ENCODE results near the gene CPSF3. TPM values are rescaled to one million over a fixed set of nuclear protein-coding genes. Genes with fewer than 3 reads are reported as not detected.

CPSF3 gene
- total and polyA plus RNA-seq, 7 donors: 14.4 to 33.5 (median 23.2) TPM

GRCh38 chr2:9401059-9401547, 22.4 kb upstream of the CPSF3 start:
- DNase-seq: peak; percentile 56
- Histone ChIP-seq H3K36me3 (peaks cover 0 to 42% (median 6%) of the 10 kb centered on the region in 4 donors), H3K4me1 (peaks cover 0 to 40% (median 26%) of the 10 kb centered on the region in 4 donors), H3K4me3 (no peak overlapping the region), H3K27ac (peak overlapping the region in 1 of 4 donors; percentile 12), H3K27me3 (no peaks in the 10 kb centered on the region), H3K9me3 (no peaks in the 10 kb centered on the region)
- WGBS, 2 donors: 94 to 95% methylated on average over 12 of the region's 12 CpGs
- TF ChIP-seq, protein P1, sequence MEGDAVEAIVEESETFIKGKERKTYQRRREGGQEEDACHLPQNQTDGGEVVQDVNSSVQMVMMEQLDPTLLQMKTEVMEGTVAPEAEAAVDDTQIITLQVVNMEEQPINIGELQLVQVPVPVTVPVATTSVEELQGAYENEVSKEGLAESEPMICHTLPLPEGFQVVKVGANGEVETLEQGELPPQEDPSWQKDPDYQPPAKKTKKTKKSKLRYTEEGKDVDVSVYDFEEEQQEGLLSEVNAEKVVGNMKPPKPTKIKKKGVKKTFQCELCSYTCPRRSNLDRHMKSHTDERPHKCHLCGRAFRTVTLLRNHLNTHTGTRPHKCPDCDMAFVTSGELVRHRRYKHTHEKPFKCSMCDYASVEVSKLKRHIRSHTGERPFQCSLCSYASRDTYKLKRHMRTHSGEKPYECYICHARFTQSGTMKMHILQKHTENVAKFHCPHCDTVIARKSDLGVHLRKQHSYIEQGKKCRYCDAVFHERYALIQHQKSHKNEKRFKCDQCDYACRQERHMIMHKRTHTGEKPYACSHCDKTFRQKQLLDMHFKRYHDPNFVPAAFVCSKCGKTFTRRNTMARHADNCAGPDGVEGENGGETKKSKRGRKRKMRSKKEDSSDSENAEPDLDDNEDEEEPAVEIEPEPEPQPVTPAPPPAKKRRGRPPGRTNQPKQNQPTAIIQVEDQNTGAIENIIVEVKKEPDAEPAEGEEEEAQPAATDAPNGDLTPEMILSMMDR (IDR thresholded peaks at IDR 0.05): no peak
- TF ChIP-seq POLR2AphosphoS5 (IDR thresholded peaks at IDR 0.05) (no peak), EP300 (IDR thresholded peaks at IDR 0.05) (no peak), POLR2A (IDR thresholded peaks at IDR 0.05) (no peak)
- intact Hi-C loops (cut with DNase I): no loop called here

DNA sequence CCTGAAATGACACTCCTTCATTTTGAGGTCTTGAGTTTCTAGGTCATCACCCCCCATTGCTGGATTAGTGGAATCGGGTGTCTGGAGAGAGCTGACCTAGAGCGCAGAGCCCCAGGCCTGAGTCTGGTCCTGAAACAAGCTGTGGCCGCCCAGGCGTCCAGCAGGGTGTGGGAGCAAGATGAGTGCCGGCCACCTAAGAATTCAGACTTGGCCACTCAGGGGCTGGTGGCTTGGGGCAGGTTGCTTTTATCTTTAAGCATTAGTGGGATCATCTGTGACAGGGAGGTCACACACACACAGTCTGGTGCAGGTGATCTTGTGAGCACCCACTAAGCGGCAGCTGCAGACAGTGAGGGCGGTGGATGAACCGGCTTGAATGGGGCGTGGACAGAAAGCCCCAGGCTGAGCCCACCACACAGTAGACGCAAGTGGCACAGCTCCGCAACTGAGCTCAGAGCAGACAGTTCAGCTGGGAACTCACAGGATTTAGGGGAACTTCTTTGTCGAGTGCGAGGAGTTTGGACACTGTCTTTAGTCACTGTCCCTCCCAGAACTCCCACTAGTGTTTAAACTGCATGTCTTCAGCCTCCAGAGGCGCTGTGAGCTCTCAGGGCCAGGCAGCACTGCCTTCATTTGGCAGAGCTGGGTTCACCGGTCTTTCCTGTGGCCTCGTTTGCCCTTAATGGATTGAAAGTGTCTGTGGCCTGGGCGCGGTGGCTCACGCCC, 21.6 kb upstream of the CPSF3 start:
- intact Hi-C loops (cut with DNase I): no loop called here
- 92 to 94% methylated on average over 19 of the region's 19 CpGs for WGBS, 2 donors
- Histone ChIP-seq H3K27me3 (no peaks in the 10 kb centered on the region), H3K27ac (peak overlapping the region in 2 of 4 donors; percentile 1 to 11), H3K4me1 (peaks cover 0 to 43% (median 30%) of the 10 kb centered on the region in 4 donors), H3K9me3 (no peaks in the 10 kb centered on the region), H3K4me3 (no peak overlapping the region), H3K36me3 (peaks cover 0 to 35% (median 6%) of the 10 kb centered on the region in 4 donors)
- TF ChIP-seq POLR2A (IDR thresholded peaks at IDR 0.05) (no peak), EP300 (IDR thresholded peaks at IDR 0.05) (no peak), POLR2AphosphoS5 (IDR thresholded peaks at IDR 0.05) (no peak)
- TF ChIP-seq, protein P1 (IDR thresholded peaks at IDR 0.05): no peak
- peak; percentile 52 for DNase-seq

- Histone ChIP-seq H3K4me1 (peaks cover 0 to 46% (median 37%) of the 10 kb centered on the region in 4 donors), H3K27me3 (no peaks in the 10 kb centered on the region), H3K27ac (peak overlapping the region in 3 of 4 donors; percentile 15 to 32 (median 21)), H3K36me3 (peaks cover 0 to 37% (median 6%) of the 10 kb centered on the region in 4 donors), H3K4me3 (no peak overlapping the region), H3K9me3 (no peaks in the 10 kb centered on the region)
- DNase-seq: peak; percentile 9
- 41 to 62% methylated on average over 2 of the region's 2 CpGs for WGBS, 2 donors
- intact Hi-C loops (cut with DNase I): no loop called here
- TF ChIP-seq POLR2AphosphoS5 (IDR thresholded peaks at IDR 0.05) (no peak), POLR2A (IDR thresholded peaks at IDR 0.05) (no peak), EP300 (IDR thresholded peaks at IDR 0.05) (no peak)
- TF ChIP-seq, protein P1 (IDR thresholded peaks at IDR 0.05): no peak
Measured at GRCh38 chr2:9403924-9404323, 19.5 kb upstream of the CPSF3 start.

DNA sequence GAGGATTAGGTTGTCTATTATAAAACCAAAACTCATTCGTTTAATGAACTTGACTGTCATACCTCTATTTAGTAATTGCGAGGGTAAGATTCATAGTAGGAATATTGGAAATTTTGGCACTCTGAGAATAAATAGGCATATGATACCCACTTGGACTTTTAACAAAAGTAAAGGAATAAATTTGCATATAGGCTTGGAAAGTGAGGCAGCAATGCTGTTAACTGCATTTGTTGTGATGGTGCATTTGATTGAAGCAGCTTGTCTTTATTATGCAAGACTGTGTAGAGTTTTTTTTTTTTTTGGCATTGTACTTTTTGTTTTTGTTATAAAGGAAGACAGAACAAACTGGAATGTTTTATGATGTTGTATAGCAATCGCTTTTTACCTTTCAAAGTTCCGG, 19.0 kb upstream of the CPSF3 start:
- TF ChIP-seq POLR2AphosphoS5 (IDR thresholded peaks at IDR 0.05): no peak
- TF ChIP-seq POLR2A (IDR thresholded peaks at IDR 0.05): no peak
- TF ChIP-seq EP300 (IDR thresholded peaks at IDR 0.05): no peak
- TF ChIP-seq, protein P1 (IDR thresholded peaks at IDR 0.05): no peak
- Histone ChIP-seq H3K36me3 (peaks cover 0 to 42% (median 6%) of the 10 kb centered on the region in 4 donors), H3K9me3 (no peaks in the 10 kb centered on the region), H3K4me1 (peaks cover 0 to 43% (median 37%) of the 10 kb centered on the region in 4 donors), H3K4me3 (no peak overlapping the region), H3K27me3 (no peaks in the 10 kb centered on the region), H3K27ac (peak overlapping the region in 3 of 4 donors; percentile 15 to 32 (median 21))
- intact Hi-C loops (cut with DNase I): no loop called here
- DNase-seq: no peak
- 46 to 72% methylated on average over 4 of the region's 4 CpGs for WGBS, 2 donors
